Activated CD8-positive, alpha-beta memory T cell treated with anti-CD3 and anti-CD28 coated beads, Interleukin-2, amount 50 U/mL, for 1 hour (primary cell): ENCODE data around the gene RNF112.

Experiments used
- DNase-seq: peaks from one replicate; pipeline ENCODE4 v3.0.0-alpha.2; 2020; ENCODE audit errors: extremely low read depth

The RNF112 gene, protein sequence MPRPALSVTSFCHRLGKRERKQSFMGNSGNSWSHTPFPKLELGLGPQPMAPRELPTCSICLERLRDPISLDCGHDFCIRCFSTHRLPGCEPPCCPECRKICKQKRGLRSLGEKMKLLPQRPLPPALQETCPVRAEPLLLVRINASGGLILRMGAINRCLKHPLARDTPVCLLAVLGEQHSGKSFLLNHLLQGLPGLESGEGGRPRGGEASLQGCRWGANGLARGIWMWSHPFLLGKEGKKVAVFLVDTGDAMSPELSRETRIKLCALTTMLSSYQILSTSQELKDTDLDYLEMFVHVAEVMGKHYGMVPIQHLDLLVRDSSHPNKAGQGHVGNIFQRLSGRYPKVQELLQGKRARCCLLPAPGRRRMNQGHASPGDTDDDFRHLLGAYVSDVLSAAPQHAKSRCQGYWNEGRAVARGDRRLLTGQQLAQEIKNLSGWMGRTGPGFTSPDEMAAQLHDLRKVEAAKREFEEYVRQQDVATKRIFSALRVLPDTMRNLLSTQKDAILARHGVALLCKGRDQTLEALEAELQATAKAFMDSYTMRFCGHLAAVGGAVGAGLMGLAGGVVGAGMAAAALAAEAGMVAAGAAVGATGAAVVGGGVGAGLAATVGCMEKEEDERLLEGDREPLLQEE

DNA sequence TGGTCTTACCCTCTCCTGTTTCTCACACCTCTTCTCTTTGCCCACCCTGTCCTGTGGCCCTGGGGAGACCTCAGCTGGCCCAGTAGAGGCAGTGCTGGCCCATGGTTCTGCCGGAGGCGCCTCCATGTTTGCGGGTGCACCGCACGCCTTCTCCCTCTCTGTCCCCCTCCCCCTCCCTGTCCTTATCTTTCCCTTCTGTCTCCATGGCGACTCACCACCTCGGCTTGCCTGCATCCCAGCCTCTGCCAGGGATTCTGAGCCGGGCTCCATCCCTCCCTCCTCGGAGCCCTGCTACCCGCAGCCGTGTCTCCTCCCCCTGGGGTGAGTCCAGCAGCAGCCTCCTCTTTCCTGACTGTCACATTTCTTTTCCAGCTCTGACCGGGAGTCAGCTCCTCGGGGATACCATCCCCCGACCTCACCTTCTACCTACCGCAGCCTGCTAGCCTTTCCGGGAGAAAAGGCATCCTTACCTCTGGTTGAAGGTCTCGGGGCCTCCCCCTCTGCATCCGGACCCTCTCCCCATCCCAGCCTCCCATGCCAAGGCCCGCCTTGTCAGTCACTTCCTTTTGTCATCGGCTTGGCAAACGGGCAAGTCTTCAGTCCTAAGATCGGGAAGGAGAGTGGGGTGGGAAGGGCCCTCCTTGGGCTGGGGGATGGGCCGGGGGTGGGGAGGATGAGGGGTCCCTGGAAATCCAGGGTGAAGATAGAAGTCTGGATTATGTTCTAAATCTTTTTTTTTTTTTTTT, at the start of gene RNF112:
Gene RNF112 (plus strand): TSS at position 358 of the 746 bp plus-strand sequence. CDS start 177 bp downstream, at position 535.
- DNase-seq, result no peak

DNA sequence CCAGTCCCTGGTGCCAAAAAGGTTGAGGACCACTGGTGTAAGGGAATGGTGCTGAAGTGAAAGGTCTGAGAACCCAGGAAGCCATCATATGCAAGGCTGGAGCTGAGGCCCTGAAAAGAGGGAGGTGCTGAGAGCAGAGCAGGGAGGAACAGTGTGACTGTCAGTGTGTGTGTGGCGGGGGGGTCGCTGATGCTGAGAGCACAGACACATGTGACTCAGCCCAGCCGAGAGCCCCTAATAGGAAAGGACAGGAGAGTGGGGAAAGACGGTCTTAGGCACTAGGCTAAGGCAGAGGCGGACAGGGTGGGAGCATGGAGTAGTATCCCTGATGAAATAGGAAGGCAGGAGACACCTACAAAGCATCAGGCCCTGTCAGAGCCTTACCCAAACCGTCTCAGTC, 49.7 kb upstream of the RNF112 start:
- DNase-seq, result no peak

DNA sequence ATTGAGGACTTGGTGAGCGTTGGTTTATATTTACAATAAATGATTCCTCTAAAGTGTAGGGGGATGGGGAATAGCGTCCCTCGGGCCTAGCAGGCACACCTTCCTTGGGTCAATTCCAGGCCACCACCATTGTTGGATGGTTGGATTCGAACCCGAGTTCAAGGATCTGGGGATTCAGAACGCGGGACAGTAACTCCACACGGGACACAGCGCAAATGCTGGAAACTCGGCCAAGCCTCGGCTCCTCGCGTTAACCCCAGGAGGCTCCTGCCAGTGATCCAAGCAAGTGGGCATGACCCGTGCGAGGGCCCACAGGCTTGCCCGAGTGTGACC, 49.1 kb upstream of the RNF112 start:
- DNase-seq, result no peak

DNA sequence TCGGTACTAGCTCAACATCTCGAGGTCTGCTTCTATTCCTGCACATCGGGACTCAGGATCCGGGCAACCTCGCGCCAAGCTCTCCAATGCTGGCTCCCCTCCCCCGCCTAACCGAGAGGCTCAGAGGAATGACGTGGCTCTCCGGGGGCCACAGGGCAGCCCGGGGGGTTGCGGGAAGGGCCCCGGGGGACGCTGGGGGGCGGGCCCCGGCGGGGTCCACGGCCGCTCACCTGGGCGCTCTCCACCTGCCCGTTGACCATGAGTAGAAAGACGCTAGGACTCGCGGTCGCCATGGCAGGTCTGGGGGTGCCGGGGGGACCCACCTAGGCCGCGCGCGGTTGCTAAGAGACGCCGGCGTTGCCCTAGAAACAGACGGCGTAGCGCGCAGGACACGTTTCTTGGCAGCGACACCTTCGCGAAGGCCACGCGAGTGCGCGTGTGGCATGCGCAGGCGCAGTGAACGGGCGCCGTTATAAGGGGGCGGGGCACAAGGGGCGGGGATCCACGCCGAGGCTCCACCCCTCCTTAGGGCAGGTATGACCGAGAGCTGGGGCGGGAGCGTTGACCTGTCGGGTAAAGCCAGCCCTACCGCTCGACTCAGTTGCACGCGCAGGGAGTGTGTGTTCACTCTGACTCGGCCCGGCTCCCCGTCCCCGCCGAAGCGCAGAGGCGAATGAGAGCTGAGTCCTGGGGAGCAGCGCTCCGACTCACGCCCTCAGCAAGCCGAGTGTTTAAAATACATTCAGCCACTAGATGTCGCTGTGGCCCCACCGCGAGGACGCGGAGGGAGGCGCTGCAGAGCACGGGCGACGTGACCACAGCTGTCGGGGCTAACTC, 48.5 kb upstream of the RNF112 start, which contains the start of gene B9D1:
Gene B9D1 (minus strand): TSS at position 447 of the 837 bp plus-strand sequence. CDS start 154 bp downstream, at position 293.
- DNase-seq, result peak; percentile 80

DNA sequence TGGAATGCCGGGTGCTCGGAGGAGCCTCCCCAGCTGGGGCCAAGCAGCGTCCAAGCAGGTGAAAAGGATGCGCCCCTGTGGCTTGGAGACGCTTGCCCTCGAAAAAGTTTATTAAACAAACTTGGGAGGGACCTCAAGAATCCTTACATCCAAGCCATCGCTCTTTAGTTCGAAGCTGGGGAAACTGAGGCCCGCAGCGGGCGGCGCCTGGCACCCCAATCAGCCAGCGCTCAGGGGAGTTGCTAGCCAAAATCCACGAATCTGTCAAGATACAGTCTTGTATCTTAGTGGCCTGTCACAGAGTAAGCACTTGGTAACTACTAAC, 48.0 kb upstream of the RNF112 start:
- no peak for DNase-seq

DNA sequence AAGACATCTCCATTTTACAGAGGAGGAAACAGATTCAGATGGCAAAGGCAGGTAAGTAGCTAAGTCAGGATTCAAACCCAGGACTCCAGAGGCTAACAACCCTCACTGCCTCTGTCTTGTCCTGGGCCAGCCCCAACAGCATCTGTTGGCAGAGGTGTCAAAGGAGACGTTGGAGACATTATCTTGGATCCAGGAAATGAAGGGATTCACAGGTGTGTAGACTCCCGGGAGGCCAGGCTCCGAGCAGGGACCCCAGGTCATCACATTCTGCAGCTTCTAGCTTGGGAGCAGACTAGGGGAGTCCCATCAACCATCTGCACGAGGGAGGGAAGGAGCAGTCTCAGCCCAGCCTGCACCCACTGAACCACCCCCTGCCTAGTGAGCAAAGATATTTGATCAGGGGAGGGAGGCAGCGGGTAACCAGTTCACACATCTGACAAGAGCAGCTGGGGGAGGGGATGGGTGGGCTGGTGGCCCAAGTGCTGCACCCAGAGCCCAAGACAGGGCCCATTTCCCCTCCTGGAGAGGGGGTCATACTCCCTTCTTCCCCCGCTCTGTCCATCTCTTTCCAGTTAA, 47.5 kb upstream of the RNF112 start:
- DNase-seq, result no peak

DNA sequence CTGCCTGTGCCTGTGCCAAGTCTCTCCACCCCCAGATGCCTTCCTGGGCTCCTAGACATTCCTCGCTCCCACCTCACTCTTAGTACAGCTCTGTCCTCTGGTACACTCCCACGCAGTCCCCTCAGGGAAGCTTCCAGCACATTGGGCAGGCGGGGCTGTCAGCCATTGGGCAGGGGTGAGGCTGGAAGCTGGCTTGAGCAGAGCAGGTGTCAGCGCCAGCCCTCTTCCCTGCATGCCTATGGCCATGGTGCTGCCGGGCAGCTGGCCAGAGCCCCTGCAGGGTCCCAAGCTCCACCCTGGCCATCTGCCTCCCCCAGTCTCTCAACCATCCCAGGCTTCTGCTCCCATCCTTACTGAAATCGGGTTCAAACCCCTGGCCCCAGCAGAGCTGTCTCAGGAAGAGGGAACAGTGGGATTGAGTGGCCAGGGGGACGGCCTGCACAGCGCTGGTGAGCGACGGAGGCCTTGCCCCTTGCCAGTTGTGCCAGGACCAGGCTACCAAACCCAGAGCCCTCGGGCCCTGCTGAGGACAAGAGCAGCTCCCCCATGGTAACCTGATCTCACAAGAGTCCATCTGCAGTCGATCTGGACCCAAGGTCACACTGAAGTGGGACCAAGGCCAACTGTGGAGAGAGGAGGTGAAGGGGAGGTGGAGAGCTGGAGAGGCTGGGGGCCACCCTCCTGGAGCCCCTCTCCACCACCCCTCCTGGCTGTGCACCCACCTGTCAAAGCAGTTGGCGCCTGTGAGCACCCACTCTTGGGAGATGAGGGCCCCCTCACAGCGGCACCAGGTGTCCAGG, 46.1 kb upstream of the RNF112 start:
- DNase-seq, result no peak

DNA sequence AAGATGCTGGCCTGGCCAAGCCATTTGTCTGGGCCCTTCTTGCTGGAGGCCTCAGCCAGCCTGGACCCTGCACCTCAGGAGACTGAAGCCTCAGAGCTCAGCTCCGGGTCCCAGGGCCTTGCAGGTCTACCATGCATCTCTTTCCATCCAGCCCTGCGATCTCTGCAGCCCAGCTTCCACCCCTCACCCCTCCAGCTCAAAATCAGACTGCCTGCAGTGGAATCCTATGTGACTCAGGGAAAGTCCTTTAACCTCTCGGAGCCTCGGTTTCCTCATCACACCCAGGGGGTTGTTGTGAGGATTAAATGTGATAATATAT, 45.6 kb upstream of the RNF112 start:
- no peak for DNase-seq

DNA sequence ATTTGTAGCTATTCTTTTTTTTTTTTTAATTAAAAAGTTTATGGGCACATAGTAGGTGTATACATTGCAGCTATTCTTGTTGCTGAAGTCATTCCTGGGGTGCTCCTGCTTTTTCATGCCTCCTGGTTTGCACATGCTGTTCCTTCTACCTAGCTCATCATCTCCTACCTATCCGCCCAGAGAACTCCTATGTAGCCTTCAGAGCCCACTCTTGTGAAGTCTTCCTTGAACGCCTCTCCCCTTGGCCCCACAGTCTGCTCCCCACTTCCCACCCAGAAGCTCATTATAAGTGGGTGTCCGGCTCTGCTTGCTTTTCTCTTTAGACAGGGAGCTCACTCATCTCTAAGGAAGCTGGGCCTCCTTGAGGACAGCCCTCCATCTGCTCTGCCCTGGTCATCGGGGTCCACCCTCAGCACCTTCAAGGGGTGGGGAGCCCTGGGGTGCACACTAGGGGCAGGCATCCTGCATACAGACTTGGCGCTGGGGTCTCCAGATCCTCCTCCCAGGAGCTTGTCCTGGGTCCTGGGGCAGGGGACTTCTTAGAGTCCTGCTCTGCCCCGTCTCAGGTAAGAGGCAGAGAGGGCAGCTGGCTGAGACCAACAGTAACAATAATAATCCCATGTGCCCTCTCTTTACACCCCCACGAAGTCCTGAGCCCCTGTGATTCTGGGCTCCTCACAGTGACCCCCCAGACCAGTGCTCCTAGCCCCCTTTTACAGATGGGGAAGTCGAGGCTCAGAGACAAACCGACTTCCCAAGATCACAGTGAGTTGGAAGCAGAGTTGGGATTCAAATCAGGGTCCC, 45.0 kb upstream of the RNF112 start:
- DNase-seq, result no peak

DNA sequence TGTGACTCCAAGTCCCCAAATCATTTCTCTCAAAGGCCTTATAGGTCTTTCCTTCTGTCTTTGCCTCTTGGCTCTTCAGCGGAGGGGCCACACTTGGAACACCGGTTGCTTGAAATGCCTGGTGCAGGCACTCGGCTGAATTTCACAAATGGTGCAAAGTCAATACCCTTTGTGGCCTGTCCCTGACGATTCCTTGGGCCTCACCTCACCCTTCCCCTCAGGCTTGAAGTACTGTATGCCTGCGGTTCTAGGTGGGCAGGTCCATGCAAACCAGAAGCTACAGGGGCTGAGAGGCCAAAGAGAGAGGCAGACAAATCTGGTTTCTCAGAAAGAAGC, 44.4 kb upstream of the RNF112 start:
- no peak for DNase-seq

DNA sequence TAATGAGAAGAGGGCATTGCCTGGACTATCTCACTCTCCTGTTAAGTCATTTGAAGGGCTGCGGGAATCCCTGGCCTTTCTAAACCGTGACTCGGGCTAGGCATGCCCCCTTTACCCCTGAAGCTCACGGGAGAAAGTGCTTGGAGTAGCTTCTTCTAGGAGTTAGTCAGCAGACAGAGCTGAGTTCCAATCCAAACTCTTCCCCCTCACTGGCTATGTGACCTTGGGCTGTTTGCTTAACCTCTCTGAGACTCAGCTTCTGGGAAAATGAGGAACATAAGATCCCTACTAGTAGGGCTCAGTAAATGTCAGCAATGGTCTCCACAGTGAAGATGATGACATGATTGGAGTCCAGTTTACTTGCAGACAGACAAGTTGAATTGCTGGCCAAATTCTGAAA, 42.8 kb upstream of the RNF112 start:
- no peak for DNase-seq

DNA sequence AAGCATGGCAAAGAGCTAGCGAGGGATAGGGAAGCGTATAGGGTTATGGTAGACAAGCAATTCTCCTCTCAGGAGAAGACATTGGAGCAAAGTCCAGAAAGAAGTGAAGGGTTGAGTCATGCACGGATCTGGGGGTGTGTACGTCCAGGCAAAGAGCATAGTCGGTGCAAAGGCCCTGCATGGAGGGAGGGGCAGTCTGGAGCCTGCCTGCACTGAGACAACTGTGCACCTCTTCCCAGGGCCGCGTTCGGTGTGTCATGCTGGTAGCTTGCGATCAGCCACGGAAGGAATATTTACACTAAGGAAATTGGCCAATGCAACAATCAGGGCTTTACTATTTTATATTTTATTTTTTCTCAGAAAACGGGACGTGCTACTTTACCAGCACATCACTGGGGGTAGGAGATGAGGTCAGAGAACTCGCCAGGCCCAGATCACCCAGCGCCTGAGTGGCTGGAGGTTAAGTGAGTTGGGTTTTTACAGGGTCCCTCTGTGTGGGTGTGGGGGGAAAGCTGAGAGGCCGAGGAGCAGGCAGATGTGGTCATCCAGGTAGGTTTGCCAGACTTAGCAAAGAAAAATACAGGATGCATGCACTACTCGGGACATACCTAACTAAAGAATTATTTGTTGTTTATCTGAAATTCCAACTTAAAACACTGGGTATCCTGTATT, 41.8 kb upstream of the RNF112 start:
- DNase-seq, result no peak

DNA sequence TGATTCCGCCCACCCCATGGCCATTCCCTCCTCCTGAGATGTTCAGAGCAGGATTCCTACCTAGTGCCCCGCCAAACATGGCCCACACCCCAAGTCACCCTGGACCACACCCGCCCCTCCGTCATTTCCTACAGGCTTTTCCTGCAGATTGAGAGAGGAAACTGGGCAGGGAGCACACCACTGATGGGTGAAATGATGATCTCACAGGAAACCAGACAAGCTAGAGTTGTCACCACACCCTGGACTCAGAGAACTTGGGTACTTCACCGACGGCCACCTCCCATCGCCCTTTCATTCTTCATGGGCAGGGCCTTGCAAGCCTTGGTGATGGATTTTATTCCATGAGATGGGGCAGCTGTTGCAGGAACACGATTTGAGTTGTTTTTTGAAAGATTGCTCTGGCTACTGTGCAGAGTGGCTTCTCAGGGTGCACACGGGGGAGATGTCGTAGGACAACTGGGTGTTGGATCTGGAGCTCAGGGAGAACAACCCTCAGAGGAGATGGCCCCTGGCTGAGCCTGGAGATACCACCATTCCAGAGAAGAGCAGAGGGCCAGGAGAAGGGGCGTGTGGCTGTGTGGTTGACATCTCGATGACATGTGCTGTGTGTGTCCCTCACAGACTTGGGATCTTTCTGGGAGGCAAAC, 41.1 kb upstream of the RNF112 start:
- no peak for DNase-seq

DNA sequence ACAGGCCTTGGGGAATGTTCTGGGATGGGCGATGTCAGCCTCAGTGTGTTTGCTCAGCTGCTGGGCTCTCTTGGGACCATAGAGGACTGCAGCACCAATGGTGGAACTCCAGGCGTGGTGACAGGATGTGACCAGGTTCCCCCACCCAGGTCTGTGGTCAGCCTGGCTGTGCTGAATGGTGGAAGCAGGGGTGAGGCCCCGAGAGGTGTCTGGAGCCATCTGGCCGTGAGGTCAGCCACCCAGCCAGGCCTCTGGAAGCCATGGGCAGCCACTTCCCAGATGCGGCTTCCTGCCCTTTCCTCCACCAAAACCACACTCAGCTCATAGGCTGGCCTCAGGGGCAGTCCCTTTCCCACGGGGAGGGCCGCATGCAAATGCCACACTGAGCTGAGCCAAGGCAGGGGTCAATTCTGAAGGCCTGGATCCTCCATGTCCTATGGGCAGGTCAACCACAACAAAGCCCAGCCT, 40.5 kb upstream of the RNF112 start:
- DNase-seq, result no peak

DNA sequence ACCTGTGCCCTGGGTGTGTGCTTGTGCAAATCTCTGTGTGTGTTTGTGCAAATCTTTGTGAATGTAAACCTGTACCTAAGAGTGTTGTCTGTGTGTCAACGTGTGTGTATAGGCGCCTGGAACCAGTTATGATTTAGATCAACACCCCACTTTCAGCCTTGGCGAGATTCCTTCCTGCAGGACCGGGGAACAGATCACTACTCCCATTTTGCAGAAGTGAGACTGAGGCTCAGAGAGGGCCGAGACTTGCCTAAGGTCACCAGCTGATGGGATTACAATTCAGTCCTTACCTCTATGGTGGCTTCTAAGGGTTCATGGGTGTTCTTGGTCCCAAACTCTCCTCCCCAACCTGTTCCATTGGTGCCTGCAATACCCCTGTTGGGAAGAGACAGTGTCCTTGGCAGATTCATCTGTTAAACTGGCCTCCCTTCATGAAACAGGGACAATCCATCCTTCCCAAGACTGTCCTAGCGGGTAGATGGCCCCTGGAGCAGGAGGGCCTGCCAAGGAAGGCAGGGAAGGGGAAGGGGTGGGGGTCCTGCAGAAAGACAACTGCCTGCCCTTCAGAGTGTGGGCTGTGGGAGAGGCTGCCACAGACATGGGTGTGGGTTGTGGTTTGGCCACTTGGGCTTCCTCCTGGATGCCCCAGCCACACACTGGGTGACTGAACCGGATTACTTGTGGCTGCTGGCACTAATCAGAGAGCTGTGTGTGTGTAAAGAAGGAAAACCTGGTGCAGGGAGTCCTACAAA, 39.6 kb upstream of the RNF112 start:
- no peak for DNase-seq

DNA sequence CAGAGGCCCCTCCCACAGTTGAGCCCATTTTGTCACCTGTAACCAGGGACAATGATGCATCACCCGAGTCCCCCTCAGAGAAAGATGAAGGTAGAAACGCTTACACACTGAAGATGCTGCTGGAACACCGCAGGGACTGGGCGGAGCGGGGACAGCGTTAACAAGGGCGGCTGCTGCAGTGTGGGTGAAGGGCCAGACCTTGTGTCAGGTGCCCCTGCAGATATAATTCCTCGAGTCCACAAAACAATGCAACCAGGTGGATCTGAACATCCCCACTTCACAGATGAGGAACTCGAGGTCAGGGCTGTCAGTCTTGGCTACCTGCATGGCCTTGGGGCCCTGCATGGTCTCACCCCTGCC, 39.0 kb upstream of the RNF112 start:
- DNase-seq, result no peak

DNA sequence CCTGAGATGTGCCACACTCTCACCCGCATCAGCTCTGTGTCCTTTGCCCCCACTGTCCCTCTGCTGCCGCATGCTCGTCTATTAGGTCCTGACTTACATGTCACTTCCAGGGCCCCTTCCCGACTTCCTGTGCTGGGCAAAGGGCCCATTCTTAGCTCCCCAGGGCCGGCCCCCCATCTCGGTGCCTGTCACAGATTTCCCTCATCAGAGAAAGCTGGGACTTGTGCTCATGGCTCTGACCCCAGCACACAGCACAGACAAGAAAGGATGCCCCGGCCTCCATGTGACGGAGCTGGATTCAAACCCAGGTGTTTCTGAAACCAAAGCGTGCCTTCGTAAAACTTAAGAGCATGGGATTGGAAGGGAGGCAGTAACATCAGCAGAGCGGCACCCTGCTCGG, 38.6 kb upstream of the RNF112 start:
- no peak for DNase-seq

DNA sequence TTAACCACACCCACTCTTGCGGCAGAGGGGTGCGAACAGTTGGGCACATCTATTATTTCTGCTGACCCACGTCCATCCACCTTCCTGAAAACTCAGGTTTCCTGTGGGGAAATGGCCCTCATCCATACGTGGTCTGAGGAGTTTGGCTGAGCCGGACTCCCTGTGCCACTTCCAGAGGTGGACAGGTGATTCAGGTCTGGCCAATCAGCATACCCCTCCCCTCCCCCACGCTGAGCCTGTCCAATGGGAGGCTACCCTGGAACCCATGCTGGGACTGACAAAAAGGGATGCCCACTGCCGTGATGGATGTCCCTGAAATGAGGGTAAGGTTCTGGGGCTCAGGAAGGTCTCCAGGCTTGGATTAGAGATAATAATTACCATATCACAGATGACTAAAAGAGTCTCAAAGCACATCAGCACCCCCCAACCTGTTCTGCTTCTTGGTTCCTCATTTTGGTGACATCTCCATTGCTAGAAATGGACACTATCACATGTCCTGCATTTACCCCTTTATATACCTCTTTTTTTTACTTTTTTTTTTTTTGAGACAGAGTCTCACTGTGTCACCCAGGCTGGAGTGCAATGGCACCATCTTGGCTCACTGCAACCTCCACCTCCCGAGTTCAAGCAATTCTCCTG, 38.0 kb upstream of the RNF112 start:
- DNase-seq, result no peak
